NCI-H1436 treated with DMSO at 0.1 percent for 48 hours (cell line): ENCODE data around the gene LRTM2.

Source experiments
- DNase-seq: peaks from one replicate; lab custom pipeline; 2025; lab: John Stamatoyannopoulos, UW

LRTM2 gene

DNA sequence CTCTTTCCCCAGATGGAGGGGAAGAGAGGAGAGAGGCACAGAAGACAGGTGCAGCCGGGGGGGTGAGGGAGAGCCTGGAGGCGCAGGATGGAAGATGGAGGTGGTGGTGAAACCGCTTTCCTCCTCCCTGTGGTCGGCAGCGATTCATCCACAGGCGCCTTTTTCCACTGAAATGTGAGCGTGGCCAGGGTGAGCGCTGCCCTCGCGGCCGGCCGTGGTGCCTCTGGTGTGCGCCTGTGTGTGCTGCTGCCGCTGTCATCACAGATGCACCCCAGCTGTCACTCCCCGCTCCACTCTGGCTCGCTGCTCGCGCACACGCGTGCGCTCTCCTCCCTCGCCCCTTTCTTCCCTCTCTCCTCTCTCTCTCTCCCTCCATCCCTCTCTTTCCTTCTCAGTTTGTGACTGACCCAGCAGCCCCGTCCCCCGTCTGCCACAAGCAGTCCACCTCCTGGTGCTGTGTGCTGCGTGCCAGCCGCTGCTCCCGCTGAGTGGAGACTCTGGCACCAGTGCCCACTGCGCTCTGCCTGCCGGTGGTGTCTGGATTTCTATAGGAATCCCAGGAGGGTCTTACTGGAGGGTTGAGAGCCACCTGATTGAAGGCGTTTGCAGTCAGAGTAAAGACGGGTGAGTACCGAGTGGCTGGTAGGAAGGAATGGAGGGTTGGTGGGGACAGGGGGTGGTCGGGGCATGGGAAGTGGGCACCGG is at the start of gene LRTM2:
Gene LRTM2, plus strand, starts transcription at position 375 of the 705 bp plus-strand sequence. CDS start 7,584 bp downstream, outside the sequence.
- DNase-seq = no peak

DNA sequence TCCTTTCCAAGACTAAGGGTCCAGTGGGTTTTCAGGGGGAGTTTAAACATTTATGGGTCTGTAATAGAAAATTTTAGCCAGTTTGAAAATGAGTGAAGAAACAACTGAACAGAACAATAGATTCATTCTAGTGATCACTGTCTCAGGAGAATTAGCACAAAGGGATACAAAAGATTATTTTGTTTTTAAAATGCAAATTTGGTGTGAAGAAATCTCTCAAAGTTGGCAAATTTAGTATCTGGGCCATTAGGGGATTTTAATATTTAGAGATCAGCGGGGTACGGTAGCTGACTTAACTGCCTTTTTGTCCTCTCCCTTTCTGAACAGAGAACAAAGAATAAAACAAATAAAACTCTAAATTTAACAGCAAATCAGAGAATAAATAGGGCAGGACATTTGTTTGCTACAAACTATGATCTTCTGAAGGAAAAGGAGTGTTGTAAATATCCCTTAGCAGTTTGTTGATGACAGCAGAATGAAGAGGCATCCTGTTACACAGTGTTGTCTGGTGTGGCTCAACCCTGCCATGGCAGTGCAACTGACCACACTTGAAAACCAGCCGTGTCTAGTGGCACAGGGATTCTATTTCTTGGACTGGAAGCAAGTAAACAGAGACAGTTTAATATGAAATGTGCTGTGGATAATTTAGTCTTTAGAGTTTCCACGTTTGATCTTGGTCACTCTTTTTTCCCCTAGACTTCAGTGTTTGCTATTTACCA is 46.3 kb upstream of the LRTM2 start:
- DNase-seq = no peak

DNA sequence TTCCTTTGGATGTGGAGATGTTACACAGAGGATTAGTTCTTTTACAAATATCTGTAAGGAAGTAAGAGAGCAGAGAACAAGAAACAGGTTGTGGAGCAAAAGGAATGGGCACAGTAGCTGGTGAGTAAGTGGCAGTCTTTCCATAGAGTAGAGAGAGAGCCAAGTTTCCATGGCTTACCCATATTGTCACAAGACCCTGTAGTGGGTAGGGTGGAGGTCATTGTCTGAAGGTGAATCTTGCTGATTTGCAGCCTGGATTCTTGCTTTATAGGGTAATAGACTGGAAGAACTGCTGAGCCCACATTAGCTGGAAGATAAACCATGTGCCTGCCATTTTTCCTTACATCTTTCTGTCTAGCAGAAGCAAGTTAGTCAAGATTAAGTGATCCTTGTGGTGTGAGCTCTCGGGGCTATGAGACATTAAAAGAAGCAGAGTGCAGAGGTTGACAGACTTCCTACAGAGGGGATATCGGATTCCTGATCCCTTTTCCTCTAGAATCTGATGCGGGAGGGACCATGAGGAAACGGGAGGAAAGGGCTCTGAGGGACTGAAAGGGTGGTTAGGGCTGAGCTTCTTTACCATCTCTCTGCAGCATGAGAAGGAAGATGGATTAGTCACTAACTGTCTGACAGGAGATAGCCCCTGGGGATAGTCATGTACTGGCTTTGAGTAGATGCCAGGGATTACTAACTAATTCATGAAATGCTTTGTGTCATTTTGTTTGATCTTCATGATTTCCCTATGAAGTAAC is 44.0 kb upstream of the LRTM2 start:
- DNase-seq = no peak

DNA sequence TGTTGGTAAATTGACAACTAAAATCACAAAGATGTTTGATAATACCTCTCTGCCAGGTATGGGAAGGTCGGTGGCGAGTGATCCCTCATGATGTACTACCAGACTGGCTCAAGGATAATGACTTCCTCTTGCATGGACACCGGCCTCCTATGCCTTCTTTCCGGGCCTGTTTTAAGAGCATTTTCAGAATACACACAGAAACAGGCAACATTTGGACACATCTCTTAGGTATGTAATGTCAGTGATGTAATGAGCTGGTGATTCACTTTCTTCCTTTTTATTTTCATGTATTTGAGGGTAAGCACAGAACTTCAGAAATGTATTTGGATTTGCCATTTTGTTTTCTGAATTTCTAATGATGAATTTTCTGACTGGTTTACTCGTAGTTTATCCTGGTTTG is 42.6 kb upstream of the LRTM2 start:
- no peak for DNase-seq

DNA sequence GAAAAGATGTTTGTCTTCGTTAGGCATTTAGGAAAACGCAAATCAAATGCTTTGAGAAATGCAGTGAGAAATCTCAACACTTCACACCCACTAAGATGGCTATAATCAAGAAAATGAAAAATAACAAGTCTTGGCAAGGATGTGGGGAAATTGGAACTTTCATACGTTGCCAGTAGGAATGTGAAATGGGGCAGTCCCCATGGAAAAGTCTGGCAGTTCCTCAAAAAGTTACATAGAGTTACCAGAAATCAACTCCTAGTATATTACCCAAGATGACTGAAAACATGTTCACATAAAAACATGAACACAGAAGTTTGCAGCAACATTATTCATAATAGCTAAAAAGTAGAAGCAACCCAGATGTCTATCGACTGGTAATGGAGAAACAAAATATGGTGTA is 41.5 kb upstream of the LRTM2 start:
- no peak for DNase-seq

DNA sequence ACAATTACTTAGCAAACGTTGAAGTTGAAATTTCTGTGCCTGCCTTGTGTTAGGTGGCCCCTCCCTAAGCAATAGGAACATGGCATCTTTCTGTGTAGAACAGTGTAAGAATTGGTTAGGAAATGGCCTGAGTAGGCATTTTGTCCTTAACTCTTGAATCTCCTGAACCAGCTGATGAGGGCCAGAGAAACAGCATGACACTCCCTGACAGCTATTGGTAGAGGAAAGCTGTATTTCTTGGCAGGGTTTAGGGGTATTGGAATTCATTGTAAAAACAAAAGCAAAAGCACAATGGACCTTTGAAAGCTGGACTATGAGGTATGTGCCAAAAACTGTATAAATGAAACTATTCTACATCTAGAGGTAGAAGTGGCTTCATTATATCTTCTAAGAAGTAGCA is 40.6 kb upstream of the LRTM2 start:
- DNase-seq = no peak

DNA sequence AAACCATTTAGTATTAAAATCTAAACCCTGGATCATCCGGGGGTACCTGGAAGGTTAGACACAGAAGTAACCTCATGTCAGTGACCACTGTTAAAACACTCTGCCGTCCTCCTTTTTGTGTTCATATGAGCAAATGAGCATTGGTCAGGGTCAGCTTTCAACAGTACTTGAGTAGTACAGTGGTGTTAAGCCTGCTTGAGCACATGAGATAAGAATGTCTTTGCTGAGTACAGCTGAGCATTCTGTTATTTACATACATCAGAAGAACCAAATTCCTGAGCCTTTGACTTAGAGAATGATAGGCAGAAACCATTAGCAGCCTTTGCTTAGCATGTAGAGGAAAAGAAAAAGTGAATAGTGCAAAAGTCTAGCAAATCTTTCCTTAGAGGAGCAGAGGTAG is 38.6 kb upstream of the LRTM2 start:
- no peak for DNase-seq

DNA sequence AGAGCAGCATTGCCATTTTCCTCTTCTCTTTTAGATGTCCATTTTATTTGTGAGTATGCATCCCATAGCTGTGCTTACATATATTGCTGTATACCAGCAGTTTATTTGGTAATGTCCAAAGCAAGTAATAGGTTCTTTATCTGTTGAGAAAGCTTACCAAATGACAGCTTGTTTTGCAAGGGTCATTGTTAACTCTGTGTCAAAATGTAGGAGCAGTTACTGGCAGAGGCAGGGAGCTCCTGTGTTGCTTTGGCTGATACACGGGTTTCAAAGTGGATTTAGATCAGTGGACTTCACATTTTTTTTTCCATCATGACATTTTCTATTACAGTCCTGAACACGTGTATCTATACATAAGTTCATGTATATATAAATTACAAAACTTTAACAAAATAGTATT is 38.1 kb upstream of the LRTM2 start:
- no peak for DNase-seq

GRCh38 chr12:1787714-1788113 is 32.7 kb upstream of the LRTM2 start:
- DNase-seq = no peak

- DNase-seq = no peak
Observed at GRCh38 chr12:1790444-1790843, 29.9 kb upstream of the LRTM2 start.

DNA sequence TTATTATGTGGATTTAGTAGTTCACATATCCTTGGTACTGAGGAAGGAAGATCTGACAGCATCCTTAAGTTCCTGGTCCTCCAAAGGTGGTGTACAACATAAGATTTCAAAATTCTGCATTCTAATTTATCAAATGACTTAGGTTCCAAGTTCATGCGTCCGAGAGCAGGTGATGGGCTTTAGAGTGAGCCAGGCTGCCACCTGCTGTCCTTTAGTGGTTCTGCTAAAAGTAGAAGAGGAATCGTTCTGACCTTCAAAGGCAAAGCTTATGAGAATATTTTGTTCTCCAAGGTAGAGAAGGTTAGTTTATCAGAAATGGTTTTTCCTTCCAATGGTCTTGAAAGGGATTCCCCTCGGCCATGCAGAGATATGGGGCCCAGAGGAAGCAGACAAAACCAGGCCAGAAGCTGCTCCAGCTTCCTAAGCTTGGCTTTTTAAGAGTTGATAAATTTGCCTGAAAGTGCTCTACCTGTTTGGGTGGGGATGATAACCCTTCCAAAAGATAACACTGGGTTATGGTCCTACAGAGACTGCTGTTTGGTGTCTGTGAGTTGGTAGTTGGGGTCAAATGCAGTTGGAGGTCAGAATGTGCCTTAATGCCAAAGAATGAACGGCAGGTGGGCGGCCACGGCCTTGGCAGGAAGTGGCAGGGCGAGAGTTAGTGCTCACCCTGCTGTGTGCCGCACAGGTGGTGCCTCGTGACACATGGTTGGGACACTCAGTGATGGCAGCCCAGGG is 29.1 kb upstream of the LRTM2 start:
- no peak for DNase-seq

DNA sequence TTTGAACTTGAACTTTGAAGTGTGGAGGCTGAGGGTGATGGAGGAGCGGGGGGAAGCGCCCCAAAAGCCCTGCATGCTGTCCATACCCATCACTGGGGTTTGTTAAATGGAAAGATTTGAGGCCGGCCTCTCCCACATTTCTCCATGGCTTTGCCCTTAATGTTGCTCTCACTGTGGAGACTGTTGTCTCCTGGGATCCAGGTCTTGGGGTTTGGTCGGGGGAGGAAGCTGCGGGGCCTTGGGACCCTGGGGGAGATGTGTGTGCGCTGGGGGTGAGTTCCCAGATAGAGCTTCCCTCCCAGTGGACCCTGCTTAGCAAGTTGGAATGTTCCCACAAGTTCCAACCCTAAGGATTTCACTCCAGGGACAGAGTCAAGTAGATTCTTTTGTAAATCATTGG is 28.0 kb upstream of the LRTM2 start:
- no peak for DNase-seq

DNA sequence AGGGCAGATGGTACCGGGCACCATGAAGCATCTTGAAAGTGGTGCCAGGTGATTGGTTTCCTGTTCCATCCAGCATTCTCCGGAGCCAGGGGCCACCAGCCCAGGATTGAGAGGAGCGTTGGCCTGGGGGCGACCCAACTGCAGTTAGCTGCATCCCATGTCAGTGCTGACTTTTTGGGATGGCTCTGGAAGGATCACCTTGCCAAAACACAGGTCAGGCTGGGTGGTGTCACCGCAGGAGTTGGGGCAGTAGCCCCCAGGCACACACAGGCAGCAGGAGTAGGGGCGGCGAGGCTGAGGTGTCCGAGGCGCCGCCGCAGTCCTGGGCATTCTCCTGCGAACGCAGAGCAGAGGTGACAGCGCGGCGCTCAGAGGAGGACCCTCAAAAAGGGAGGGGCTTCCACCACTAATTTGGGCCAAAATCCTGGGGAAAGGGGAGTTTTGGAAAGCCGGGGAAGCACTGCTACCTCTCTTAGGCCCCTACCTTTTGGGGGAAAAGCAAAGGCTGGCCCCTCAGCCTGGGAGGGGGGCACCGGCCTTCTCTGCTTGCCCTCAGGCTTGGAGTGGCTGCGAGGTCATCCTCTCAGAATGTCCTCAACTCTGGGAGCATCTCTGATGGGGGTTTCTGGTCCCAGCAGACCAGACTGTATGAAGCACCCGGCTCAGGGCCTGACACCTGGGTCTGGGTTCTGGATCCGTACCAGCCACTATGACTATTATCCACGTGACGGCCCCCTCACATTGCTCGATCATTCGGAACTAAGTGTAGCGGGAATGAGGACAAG is 26.7 kb upstream of the LRTM2 start:
- DNase-seq = no peak

DNA sequence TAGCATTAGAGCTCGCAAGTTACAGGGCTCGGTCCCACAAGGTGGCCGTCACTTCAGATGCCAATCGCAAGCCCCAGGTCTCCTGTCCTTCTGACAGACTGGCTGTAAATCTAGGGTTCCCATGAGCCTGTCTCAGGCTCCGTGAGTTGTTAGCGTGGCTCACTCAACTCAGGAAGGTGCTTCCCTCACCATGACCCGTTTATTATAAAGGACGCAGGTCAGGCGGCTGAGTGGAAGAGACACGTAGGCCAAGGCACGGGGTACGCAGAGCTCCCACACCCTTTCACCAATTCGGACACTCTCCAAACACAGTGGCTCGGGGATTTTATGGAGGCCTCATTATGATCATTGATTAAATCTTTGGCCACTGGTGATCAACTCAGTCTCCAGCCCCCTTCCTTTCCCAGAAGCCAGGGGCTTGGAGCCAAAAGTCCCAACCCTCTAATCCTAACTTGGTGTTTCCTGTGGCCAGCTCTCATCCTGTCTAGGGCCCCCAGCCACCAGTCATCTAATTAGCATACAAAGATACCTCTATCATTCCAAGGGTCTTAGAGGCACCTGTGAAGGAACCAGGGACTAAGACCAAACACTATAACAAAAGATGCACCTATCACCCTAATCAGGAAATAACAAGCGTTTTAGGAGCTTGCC is 25.8 kb upstream of the LRTM2 start:
- no peak for DNase-seq

DNA sequence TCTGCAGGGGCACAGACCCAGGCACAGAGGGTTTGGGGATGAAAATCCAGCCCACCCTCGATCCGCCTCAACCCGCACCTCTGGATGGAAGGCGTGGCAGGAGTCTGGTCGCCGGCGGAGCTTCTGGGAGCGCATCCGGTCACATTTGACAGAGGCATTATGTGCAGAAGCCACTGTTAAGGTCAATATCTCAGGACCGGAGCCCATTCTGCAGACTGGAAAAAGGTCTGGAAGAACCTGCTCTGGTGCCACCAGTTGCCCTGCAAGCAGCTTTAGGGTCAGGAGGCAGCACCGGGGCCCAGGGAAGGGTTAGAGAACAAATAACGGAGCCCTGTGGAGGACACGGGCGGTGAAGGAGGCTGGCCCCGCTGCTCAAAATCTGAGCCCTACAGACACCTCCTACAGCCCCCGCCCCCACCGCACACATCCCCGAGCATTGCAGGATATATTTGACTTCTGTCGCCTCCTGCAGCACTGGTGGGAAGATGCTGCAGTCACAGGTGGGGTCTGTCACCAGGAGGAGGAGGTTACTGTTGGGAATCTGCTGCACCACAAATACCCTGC is 25.1 kb upstream of the LRTM2 start:
- DNase-seq = no peak

DNA sequence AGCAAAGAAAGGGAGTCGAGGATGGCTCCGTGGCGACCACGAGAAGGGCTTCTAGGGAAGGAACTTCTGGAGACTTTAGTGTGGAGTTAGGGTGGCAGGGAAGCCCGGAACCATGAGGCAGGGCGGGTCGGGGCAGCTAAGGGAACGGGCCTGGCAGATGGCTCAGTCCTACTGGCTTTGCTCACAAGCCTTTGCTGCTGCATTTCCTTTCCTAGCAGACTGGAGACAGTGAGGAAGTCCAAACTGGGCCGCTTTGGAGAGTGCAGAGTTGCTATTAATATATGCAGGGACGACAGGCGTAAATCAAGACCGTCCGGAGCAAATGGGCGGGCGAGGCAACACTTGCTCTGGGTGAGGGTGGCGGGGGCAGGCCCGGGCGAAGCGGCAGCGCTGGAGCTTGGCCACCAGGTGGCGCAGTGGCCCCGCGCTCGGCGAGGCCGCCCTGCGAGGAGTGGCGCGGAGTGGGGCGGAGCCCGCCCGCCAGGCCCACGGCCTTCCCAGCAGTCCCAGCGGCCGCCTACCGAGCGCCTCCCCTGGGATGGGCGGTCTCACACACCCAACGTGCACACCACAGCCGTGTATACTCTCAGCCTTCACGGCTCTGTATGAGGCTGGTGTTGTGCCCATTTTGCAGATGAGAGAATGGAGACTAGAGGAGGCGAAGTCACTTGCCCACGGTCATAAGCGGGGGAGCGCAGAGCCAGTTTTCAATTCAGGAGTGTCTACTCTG is 24.4 kb upstream of the LRTM2 start:
- DNase-seq = no peak

- no peak for DNase-seq
Observed at GRCh38 chr12:1796515-1797010, 23.8 kb upstream of the LRTM2 start.

DNA sequence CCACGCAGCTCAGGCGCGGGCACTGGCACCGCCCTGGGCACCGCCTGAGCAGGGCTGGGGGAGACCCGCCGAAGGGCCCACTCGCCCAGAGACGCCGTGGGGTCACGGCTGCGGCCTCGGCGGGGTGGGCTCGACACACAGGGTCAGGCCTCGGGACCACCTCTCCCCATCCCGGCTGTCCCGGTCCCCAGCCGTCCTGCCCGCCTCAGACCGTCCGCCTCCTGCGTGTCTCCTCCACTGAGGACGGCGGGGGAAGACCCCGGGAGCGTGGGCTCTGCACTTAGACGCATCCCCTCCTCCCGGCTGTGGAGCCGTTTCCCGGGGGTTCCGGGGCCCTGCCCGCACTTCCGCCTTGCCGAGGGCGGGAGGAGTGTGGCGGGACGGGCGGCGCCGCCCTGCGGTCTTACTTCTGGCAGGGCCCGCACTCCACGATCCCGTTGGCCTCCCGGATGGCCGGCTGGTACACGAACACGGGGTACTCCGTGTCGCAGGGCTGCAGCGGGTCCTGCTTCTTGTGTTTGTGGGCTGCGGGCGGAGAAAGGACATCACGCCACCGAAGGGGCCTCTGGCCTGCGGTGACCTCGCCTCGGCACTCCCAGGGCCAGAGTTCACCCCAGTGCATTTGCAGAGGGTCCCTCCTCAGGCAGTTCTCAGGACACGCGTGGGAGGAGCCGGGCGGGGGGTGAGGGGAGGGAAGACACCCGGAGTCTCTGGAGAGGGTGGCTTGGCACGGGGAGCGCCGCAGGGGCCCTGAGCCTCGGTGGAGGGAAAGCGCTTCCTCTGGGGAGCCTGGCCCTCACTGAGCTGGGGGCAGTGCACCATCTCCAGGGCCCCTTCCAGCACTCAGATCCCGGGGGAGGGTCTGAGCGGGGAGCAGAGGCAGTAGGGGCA is 23.1 kb upstream of the LRTM2 start:
- no peak for DNase-seq
